ENCODE results near the gene TAS2R20.

Gene TAS2R20

GRCh38 chr12:10960211-10960610, 37.9 kb downstream of the TAS2R20 start:
- TF ChIP-seq CTCF (IDR thresholded peaks at IDR 0.05; ENCODE audit: extremely low read depth, missing control alignments), result no peak
- no peak for DNase-seq (ENCODE audit: low spot score)

- TF ChIP-seq CTCF (IDR thresholded peaks at IDR 0.05; ENCODE audit: extremely low read depth, missing control alignments), result no peak
- no peak for DNase-seq (ENCODE audit: low spot score)
Observed at GRCh38 chr12:10959804-10960203, 38.3 kb downstream of the TAS2R20 start.

GRCh38 chr12:10957741-10958140, 40.4 kb downstream of the TAS2R20 start:
- no peak for DNase-seq (ENCODE audit: low spot score)
- TF ChIP-seq CTCF (IDR thresholded peaks at IDR 0.05; ENCODE audit: extremely low read depth, missing control alignments), result no peak

- DNase-seq (ENCODE audit: low spot score), result no peak
- no peak for TF ChIP-seq CTCF (IDR thresholded peaks at IDR 0.05; ENCODE audit: extremely low read depth, missing control alignments)
Observed at GRCh38 chr12:10956085-10956484, 42.0 kb downstream of the TAS2R20 start.

- no peak for TF ChIP-seq CTCF (IDR thresholded peaks at IDR 0.05; ENCODE audit: extremely low read depth, missing control alignments)
- no peak for DNase-seq (ENCODE audit: low spot score)
Observed at GRCh38 chr12:10952645-10953044, 45.5 kb downstream of the TAS2R20 start.
